GM19025 (cell line): Measurements from ENCODE around the gene CEBPB.

ENCODE experiments used
- ATAC-seq: cut with Tn5 transposase; IDR thresholded peaks from one replicate; pipeline ENCODE4 v1.9.1; 2021; ENCODE audit warnings: mild to moderate bottlenecking, low read depth, moderate library complexity; ENCODE audit not compliant: unreplicated experiment

Gene CEBPB

DNA sequence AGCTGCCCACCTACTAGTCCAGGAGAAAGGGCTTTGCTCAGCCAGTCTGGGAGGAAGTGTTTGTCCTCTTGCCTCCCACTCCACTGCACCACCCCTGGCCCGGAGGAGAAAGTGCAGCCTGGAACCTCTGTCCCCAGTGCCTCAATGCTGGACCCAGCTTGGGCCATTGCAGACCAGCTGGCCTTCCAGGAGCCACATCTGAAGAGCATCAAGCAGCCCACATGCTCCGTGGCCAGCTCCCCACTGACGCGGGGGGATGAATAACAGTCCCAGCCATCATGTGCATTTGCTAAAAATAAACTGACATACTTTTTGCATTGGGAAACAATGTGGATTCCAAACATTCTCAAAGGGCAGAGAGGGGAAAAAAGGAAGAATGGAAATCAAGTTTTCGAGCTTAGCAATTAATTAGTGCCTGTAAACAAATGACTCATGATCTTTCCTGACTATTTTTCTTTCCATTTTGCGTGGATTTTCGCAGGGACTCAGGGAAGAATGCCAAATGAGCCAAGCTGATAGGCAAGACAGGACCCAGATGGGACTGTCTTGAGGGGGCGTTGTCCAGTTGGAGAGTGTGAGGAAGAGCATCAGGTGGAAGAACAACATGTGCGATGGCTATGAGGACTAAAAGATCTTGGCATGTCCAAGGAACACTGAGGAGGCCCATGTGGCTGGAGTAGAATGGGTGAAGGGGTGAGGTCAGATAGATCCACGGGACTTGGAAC, 34.1 kb downstream of the CEBPB start:
- no peak for ATAC-seq

- no peak for ATAC-seq
Observed at GRCh38 chr20:50226093-50226974, 35.7 kb downstream of the CEBPB start.

GRCh38 chr20:50227506-50227905, 36.9 kb downstream of the CEBPB start:
- no peak for ATAC-seq

DNA sequence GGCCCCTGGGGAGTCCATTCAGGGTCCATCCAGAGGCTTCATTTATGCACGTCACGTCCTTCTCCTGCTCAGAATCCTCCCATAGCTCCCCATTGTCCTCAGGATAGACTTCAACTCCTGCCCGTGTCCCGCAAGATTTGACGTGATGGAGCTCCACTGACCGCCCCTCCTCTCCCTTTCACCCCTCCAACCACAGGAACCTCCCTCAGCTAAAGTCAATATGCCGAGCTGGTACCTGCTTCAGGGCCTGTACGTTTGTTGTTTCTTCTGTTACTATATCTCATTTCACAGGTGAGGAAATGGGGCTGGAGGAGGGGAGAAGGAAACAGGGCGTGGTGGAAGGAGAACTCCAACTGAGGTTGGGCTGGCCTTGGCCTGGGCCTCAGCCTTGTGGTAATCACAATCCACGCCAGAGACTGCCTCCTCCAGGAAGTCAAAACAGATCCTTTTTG, 38.6 kb downstream of the CEBPB start:
- no peak for ATAC-seq

GRCh38 chr20:50230184-50230583, 39.6 kb downstream of the CEBPB start:
- no peak for ATAC-seq

GRCh38 chr20:50230871-50231560, 40.4 kb downstream of the CEBPB start:
- ATAC-seq: no peak

DNA sequence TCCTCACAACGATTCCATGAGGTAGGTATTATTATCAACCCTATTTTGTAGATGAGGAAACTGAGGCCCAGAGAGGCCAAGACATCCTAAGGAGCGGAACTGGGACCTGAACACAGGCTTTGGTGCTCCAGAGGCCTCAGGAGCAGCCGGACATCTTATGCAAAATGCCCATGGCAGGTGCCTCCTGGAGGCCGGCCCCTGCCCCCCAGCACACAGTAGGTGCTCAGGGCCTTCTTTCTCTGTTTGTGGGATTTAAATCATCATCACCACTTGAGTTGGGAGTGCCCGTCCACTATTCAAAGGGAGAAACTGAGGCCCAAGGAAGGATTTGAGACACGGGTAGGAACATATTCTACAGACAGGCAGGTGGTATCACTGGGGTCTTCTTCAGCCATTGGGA, 41.2 kb downstream of the CEBPB start:
- no peak for ATAC-seq

DNA sequence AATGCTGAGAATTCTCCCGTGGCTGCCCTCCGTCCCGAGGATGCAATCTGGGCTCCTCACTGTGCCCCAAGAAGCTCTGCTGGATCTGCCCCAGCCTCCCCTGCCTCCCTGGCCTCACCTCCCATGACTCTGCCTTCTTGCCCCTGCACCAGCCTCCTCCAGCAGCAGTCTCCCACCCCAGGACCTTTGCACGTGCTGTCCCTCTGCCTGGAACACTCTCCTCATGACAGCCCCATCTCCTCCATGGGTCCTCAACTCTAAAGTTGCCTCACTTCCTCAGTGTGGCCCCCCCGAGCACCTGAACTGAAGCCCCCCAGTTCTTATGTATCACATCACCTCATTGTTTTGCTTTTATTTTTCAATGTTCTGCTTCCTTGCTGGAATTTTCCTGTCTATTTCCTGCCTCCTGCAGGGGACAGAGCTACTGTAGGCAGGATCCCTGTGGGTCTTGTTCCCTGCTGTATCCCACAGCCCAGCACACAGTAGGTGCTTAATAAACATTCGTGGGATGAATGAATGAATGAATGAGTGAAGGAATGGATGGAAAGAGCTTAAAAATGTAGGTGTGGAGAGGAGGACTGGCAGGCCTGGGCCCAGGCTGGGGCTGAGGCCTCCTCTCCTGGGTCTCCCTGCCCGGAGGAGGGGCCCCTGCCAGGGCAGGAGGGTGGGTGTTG, 42.2 kb downstream of the CEBPB start:
- no peak for ATAC-seq

DNA sequence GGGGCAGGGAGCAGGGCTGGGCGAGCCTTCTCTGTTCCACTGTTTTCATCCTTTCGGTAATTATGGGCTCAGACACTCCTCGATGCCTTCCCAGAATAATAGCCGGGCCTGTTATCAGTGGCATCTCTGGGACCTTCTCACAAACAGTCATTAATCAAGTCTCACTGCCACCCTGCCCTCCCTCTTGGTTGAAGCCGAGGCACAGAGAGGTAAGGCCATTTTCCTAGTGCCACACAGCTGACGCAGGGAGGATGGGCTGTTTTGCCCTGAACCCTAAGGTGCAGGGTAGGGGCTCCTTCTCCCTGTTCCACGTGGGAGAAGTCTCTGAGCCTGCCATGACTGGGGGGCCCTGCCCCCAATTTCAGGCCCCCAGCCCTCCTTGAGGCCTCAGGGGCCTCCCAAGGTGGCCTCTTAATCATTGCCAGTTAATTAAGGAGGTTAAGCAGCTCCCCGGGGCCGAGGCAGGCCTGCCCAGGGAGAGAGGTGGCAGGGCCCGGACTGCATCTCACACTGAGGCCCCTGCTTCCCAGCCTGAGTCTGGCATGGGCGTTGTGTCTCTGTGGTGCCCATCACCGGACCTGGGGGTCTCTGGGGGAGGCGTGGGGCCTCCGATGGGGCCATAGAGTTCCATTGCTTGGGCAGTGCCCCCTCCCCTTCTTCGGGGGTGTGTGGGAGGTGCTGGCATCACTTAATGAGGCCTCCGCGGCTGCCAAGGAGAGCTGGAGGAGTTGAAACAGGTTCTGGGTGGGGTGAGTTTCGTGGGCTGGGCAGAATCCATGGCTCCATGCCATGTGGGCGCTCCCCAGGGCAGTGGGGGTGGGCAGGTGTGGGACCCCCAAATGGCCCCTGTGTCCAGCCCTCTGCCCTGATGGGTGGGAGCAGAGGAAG, 42.9 kb downstream of the CEBPB start:
- ATAC-seq: no peak

DNA sequence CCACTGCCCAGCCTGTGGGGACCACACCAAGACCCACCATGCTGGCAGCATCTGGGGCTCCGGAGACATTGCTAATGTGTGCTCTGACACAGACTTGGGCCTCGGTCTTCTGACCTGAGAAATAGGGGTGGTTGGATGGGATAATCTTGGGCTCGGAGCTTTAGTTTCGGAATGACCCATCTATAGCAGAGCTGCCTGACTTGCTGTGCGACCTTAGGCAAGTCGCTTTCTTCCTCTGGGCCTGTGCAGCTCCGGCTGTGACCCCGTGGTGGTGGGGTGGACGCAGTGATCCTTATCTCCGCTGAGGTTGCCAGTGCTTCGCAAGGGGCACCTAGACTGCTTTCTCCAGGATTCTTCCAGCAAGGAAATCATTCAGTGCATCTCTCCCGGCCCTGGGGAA, 43.7 kb downstream of the CEBPB start:
- ATAC-seq: no peak

DNA sequence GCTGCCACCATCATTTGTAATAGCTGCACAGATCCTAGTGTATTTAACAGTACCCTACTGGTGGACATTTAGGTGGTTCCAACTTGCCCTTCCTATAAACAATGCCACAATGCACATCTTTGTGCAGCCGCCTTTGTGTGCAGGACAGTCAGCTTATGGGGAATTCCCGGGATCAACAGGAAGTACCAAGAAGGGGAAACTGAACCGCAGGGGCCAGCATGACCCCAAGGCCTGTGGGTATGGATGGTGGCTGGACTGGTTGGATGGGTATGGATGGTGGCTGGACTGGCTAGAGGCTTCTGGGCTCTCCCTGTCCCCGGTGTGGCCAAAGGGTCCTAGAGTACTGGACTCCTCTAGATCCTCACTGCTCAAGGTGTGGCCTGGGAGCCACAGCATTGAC, 46.7 kb downstream of the CEBPB start:
- no peak for ATAC-seq

GRCh38 chr20:50238081-50238800, 47.6 kb downstream of the CEBPB start:
- ATAC-seq: no peak

GRCh38 chr20:50240092-50240491, 49.5 kb downstream of the CEBPB start:
- no peak for ATAC-seq

DNA sequence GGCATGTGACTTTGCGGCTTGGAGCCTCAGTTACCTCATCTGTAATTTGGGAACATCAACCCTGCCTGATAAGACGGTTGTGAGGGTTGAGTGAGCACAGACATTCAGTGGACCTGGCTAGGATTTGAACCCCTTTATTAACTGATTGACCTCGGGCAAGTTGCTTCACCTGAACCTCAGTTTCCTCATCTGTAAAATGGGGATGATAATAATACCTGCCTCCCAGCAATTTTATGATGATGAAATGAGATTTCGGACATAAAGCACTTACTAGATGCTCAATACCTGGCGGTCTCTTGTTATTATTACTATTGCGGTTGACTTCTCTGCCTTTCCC, 51.5 kb downstream of the CEBPB start:
- no peak for ATAC-seq
